Uterus (tissue), 2 donors: Measurements from ENCODE around the gene GALNT18.

Experiments used
- POLR2A ChIP-seq, 2 donors: fragments of 450-650 bp; IDR thresholded peaks; one replicate each; pipeline ENCODE4 v1.6.1; 2016; ENCODE audit warnings: antibody characterized with exemption in 2 of 2, mild to moderate bottlenecking in 1 of 2, moderate library complexity in 1 of 2
- TF ChIP-seq, protein P1 (sequence below), 4 experiments: fragments of 200-600 bp in 2 of 4; fragments of 450-650 bp in 2 of 4; sonication (generic) in 2 of 4; IDR thresholded peaks; one replicate each; pipeline ENCODE4 v1.5.1; 2016 to 2019; ENCODE audit warnings: antibody characterized with exemption in 4 of 4, mild to moderate bottlenecking in 2 of 4, moderate library complexity in 1 of 4

DNA sequence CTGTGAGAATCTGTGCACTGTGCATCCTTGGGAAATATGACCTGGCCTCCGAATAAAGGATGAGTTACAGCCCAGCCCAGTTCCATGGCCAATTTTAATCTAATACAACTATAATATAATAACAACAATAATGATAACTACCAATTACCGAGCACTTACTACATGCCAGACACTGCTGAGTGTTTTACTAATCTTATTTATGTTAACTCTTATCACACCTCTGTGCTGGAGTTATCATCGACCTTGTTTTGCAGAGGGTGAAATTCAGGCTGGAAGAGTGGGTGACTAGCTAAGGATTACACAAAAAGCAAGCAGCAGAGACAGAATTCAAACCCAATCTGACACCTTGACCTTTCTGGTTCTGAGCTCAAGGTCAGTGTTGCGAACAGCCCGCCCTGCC lies 83.9 kb downstream of the GALNT18 start:
- TF ChIP-seq, protein P1, sequence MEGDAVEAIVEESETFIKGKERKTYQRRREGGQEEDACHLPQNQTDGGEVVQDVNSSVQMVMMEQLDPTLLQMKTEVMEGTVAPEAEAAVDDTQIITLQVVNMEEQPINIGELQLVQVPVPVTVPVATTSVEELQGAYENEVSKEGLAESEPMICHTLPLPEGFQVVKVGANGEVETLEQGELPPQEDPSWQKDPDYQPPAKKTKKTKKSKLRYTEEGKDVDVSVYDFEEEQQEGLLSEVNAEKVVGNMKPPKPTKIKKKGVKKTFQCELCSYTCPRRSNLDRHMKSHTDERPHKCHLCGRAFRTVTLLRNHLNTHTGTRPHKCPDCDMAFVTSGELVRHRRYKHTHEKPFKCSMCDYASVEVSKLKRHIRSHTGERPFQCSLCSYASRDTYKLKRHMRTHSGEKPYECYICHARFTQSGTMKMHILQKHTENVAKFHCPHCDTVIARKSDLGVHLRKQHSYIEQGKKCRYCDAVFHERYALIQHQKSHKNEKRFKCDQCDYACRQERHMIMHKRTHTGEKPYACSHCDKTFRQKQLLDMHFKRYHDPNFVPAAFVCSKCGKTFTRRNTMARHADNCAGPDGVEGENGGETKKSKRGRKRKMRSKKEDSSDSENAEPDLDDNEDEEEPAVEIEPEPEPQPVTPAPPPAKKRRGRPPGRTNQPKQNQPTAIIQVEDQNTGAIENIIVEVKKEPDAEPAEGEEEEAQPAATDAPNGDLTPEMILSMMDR (IDR thresholded peaks at IDR 0.05): no peak
- no peak for TF ChIP-seq POLR2A (IDR thresholded peaks at IDR 0.05)
